ENCODE data around the gene ERO1B. TPM values are rescaled to one million over a fixed set of nuclear protein-coding genes. Genes with fewer than 3 reads are reported as not detected.
A peak's percentile ranks its signal among the peaks of the same experiment; 100 is the strongest.

The ERO1B gene
- total and polyA plus RNA-seq, 8 donors = 84.5 to 225 (median 100) TPM

GRCh38 chr1:236288620-236288976 lies 6.8 kb upstream of the ERO1B start:
- Histone ChIP-seq H3K4me1 (peaks cover 26 to 44% (median 38%) of the 10 kb centered on the region in 3 donors), H3K27me3 (no peaks in the 10 kb centered on the region), H3K27ac (peak overlapping the region in 3 of 4 donors; percentile 35 to 83 (median 81)), H3K36me3 (no peaks in the 10 kb centered on the region), H3K9me3 (no peaks in the 10 kb centered on the region), H3K4me3 (no peak overlapping the region)
- DNase-seq (no peak), FAIRE-seq (no peak), ATAC-seq (peak; percentile 10 to 36 (median 26))
- TF ChIP-seq CTCF (IDR thresholded peaks at IDR 0.05) = no peak
- WGBS, 2 donors = 50 to 52% methylated on average over 5 of the region's 5 CpGs
- intact Hi-C loops (cut with DNase I) = no loop called here

- 73 to 76% methylated on average over 22 of the region's 22 CpGs for WGBS, 2 donors
- peak in 2 of 6 donors; percentile 28 to 49 for DNase-seq
- peak in 3 of 4 donors; percentile 14 to 43 (median 17) for ATAC-seq
Measured at GRCh38 chr1:236287757-236288619, 6.2 kb upstream of the ERO1B start.

GRCh38 chr1:236287356-236287755 lies 5.6 kb upstream of the ERO1B start:
- DNase-seq (no peak), FAIRE-seq (no peak), ATAC-seq (no peak)
- Histone ChIP-seq H3K27me3 (no peaks in the 10 kb centered on the region), H3K4me3 (no peak overlapping the region), H3K27ac (peak overlapping the region in 1 of 4 donors; percentile 83), H3K36me3 (no peaks in the 10 kb centered on the region), H3K9me3 (no peaks in the 10 kb centered on the region), H3K4me1 (peaks cover 29 to 45% (median 40%) of the 10 kb centered on the region in 3 donors)
- no peak for TF ChIP-seq CTCF (IDR thresholded peaks at IDR 0.05)
- 92 to 95% methylated on average over 12 of the region's 12 CpGs for WGBS, 2 donors
- intact Hi-C loops (cut with DNase I) = no loop called here

More at GRCh38 chr1:236287757-236288619, 6.2 kb upstream of the ERO1B start:
- intact Hi-C loops (cut with DNase I) = no loop called here
- no peak overlapping the region for H3K4me3 ChIP-seq
- H3K36me3 ChIP-seq = no peaks in the 10 kb centered on the region
- H3K4me1 ChIP-seq = peaks cover 26 to 44% (median 40%) of the 10 kb centered on the region in 3 donors
- H3K27ac ChIP-seq = peak overlapping the region in 2 of 4 donors; percentile 81 to 83
- TF ChIP-seq CTCF (IDR thresholded peaks at IDR 0.05) = no peak
- no peaks in the 10 kb centered on the region for H3K9me3 ChIP-seq
- no peak for FAIRE-seq
- no peaks in the 10 kb centered on the region for H3K27me3 ChIP-seq

- no peaks in the 10 kb centered on the region for H3K9me3 ChIP-seq
- H3K27me3 ChIP-seq = no peaks in the 10 kb centered on the region
- no peak for TF ChIP-seq CTCF (IDR thresholded peaks at IDR 0.05)
- DNase-seq (no peak), FAIRE-seq (no peak), ATAC-seq (no peak)
- peak overlapping the region in 2 of 4 donors; percentile 34 to 64 for H3K27ac ChIP-seq
- H3K4me3 ChIP-seq = no peak overlapping the region
- H3K36me3 ChIP-seq = no peaks in the 10 kb centered on the region
- H3K4me1 ChIP-seq = peaks cover 13 to 41% (median 15%) of the 10 kb centered on the region in 3 donors
- intact Hi-C loops (cut with DNase I) = no loop called here
- 45 to 47% methylated on average over 2 of the region's 2 CpGs for WGBS, 2 donors
Measured at GRCh38 chr1:236284291-236284721, 2.5 kb upstream of the ERO1B start.

GRCh38 chr1:236282719-236283118 lies 961 bp upstream of the ERO1B start:
- H3K27ac ChIP-seq = peak overlapping the region in 3 of 4 donors; percentile 89 to 94 (median 93)
- intact Hi-C loops (cut with DNase I) = no loop called here
- H3K9me3 ChIP-seq = no peaks in the 10 kb centered on the region
- DNase-seq (no peak), ATAC-seq (no peak), FAIRE-seq (no peak)
- peaks cover 3 to 33% (median 5%) of the 10 kb centered on the region in 3 donors for H3K4me1 ChIP-seq
- no peaks in the 10 kb centered on the region for H3K36me3 ChIP-seq
- H3K27me3 ChIP-seq = no peaks in the 10 kb centered on the region
- 63 to 65% methylated on average over 2 of the region's 2 CpGs for WGBS, 2 donors
- TF ChIP-seq CTCF (IDR thresholded peaks at IDR 0.05) = no peak
- peak overlapping the region in 2 of 4 donors; percentile 93 to 98 for H3K4me3 ChIP-seq

Data from pancreas (tissue), 10 donors.